Nephron progenitor cell (in vitro differentiated cells): ENCODE data around the gene WT1.

Experiments used
- DNase-seq: peaks from one replicate; pipeline ENCODE4 v3.0.0; 2021
- H3K27ac Mint-ChIP-seq: 2 replicates; pipeline ENCODE4 v1.8.0; 2021; ENCODE audit warnings: mild to moderate bottlenecking, moderate library complexity, mixed read lengths
- H3K27me3 Mint-ChIP-seq: 2 replicates; pipeline ENCODE4 v1.8.0; 2021; ENCODE audit warnings: mild to moderate bottlenecking, low read depth, mixed read lengths; ENCODE audit not compliant: poor library complexity
- H3K36me3 Mint-ChIP-seq: 2 replicates; pipeline ENCODE4 v1.8.0; 2021; ENCODE audit warnings: low read depth, mixed read lengths
- H3K4me1 Mint-ChIP-seq: 2 replicates; pipeline ENCODE4 v1.8.0; 2021; ENCODE audit warnings: mixed read lengths
- H3K4me3 Mint-ChIP-seq: 2 replicates; pipeline ENCODE4 v1.8.0; 2021; ENCODE audit warnings: mild to moderate bottlenecking, moderate library complexity, mixed read lengths
- H3K9me3 Mint-ChIP-seq: 2 replicates; pipeline ENCODE4 v1.8.0; 2021; ENCODE audit warnings: mild to moderate bottlenecking, moderate library complexity, mixed read lengths
- TF ChIP-seq, protein P1 (sequence below): fragments of 200-600 bp; sonication (generic); IDR thresholded peaks from 2 replicates; pipeline ENCODE4 v1.5.0; 2021; ENCODE audit warnings: antibody characterized with exemption

WT1 gene

DNA sequence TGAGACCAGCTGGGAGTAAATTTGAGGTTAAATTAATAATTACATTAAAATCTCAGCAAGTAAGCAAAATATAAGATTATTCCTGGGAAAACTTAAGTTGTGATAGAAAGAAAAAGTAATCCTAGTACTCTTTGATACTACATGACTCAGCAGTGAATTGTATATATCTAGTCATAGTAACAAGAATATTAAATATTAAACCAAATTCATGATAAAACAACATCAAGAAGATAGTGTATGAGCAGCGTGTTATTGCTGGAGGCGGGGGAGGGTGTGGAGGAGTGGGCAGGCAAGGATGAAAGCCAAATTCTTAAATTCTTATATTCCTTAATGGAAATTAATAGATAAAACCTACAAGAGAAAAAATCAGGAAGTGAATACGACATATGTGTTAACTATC is 95.2 kb downstream of the WT1 start:
- no peak overlapping the region for H3K27ac Mint-ChIP-seq
- peaks cover 6% of the 10 kb centered on the region for H3K9me3 Mint-ChIP-seq
- H3K36me3 Mint-ChIP-seq, result no peaks in the 10 kb centered on the region
- H3K27me3 Mint-ChIP-seq, result peaks cover 3% of the 10 kb centered on the region
- no peak for DNase-seq
- H3K4me3 Mint-ChIP-seq, result no peak overlapping the region
- H3K4me1 Mint-ChIP-seq, result peaks cover 55% of the 10 kb centered on the region
- TF ChIP-seq, protein P1, sequence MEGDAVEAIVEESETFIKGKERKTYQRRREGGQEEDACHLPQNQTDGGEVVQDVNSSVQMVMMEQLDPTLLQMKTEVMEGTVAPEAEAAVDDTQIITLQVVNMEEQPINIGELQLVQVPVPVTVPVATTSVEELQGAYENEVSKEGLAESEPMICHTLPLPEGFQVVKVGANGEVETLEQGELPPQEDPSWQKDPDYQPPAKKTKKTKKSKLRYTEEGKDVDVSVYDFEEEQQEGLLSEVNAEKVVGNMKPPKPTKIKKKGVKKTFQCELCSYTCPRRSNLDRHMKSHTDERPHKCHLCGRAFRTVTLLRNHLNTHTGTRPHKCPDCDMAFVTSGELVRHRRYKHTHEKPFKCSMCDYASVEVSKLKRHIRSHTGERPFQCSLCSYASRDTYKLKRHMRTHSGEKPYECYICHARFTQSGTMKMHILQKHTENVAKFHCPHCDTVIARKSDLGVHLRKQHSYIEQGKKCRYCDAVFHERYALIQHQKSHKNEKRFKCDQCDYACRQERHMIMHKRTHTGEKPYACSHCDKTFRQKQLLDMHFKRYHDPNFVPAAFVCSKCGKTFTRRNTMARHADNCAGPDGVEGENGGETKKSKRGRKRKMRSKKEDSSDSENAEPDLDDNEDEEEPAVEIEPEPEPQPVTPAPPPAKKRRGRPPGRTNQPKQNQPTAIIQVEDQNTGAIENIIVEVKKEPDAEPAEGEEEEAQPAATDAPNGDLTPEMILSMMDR, result no peak
